ENCODE data around the gene TXNDC16.
"Not testable (repeated sequence)": the region's sequence is repeated elsewhere in the genome, so short reads cannot be mapped to it uniquely, and the experiment has no call there.

Gene TXNDC16

DNA sequence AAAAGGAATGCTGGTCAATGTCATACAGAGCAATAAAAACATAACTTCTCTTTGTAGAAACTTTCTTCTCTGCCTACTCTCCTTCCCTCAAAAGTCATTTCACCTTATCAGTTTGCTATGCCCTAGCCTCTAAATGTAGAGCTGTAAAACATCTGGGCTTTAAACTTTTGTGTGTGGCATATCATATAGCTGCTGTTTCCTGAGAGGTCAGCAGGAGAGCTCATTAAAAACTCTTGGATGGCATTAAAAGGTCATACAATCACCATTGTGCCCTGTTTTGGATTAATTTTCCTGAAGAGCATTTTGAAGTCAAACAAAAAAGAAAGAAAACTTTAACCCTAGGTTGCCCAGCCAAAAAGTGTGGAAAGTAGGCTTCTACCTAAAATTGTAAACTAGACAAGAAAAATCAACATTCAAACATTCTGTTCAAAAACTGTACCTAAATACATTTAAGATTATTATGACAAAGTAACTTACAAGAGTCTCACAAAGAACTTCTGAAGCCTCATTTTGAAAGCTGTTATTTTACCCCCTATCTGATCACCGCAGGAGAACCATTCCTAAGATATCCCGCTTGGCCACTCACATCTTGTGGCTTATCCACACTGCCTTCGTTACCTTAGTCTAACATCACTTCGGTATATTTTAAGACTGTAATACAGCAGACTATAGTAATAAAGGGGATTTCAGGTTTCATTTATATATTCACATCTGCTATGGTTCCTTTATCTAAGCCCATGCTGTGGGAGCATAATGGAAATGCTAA, 38.1 kb downstream of the TXNDC16 start:
- TF ChIP-seq ZNF274 (IDR thresholded peaks at IDR 0.05; ENCODE audit: low read depth, low read length), result no peak
- no peak overlapping the region for H3K4me3 ChIP-seq (ENCODE audit: low read length)

GRCh38 chr14:52513249-52513648, 39.1 kb downstream of the TXNDC16 start:
- no peak for TF ChIP-seq ZNF274 (IDR thresholded peaks at IDR 0.05; ENCODE audit: low read depth, low read length)
- H3K4me3 ChIP-seq (ENCODE audit: low read length), result no peak overlapping the region

GRCh38 chr14:52494444-52494843, 57.9 kb downstream of the TXNDC16 start:
- no peak overlapping the region for H3K4me3 ChIP-seq (ENCODE audit: low read length)
- TF ChIP-seq ZNF274 (IDR thresholded peaks at IDR 0.05; ENCODE audit: low read depth, low read length), result no peak

DNA sequence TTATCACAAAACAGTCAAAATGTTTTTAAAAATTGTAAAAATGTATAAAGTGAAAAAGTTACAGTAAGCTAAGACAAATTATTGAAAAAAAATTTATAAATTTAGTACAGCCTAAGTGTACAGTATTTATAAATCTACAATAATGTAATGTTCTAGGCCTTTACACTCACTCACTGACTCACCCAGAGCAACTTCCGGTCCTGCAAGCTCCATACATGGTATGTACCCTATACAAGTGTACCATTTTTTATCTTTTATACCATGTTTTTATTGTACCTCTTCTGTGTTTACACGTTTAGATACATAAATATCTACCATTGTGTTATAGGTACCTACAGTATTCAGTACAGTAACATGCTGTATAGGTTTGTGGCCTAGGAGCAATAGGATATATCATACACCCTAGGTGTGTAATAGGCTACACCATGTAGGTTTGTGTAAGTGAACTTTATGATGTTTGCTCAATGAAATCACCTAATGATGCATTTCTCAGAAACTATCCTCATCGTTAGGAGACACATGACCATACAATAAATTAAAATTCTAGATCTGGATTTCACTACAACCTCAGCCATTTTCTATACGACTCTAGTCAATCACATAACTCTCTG, 66.8 kb downstream of the TXNDC16 start:
- H3K4me3 ChIP-seq (ENCODE audit: low read length), result no peak overlapping the region
- TF ChIP-seq ZNF274 (IDR thresholded peaks at IDR 0.05; ENCODE audit: low read depth, low read length), result no peak

DNA sequence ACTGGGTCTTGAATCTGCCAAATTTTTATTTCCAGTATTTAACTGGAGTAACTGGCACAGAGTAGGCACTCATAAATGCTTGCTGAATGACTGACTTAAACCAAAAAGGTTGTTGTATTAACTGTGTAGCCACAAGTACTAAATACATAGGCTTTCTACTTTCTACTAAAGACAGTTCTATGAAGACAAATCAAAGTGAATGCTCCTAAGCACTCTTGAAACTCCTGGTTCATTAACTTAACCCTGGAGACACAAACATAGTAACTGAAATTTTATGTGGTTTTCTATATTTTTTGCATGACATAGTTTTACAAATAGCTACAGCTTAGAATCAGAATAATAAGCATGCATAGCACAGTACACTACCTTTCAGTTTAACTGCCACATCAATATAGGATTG, 70.4 kb downstream of the TXNDC16 start:
- no peak overlapping the region for H3K4me3 ChIP-seq (ENCODE audit: low read length)

DNA sequence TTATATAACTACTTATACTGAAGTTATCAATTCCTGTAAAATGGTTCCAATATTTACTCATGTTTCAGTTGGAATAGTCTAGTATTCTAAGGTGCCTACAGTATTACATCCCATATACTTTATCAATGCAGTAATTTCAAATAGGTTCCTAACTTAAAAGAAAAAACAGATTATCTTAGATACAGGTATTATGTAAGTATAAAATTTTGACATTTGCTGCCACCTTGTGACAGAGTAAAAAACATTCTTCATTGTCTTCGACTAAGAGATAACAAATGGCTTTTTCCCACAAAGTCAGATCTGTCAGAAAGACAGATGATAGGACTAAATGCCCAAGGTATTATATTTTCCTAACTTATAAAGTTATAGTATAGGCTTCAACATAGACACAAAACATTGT, 78.7 kb downstream of the TXNDC16 start:
- H3K4me3 ChIP-seq (ENCODE audit: low read length), result no peak overlapping the region
- no peak for TF ChIP-seq ZNF274 (IDR thresholded peaks at IDR 0.05; ENCODE audit: low read depth, low read length)

More for the DNA sequence above, 70.4 kb downstream of the TXNDC16 start:
- no peak for TF ChIP-seq ZNF274 (IDR thresholded peaks at IDR 0.05; ENCODE audit: low read depth, low read length)

- H3K4me3 ChIP-seq (ENCODE audit: low read length), result no peak overlapping the region
- TF ChIP-seq ZNF274 (IDR thresholded peaks at IDR 0.05; ENCODE audit: low read depth, low read length), result no peak
Observed at GRCh38 chr14:52472728-52473127, 79.6 kb downstream of the TXNDC16 start.

- H3K4me3 ChIP-seq (ENCODE audit: low read length), result not testable (repeated sequence)
Observed at GRCh38 chr14:52472251-52472650, 80.1 kb downstream of the TXNDC16 start.

DNA sequence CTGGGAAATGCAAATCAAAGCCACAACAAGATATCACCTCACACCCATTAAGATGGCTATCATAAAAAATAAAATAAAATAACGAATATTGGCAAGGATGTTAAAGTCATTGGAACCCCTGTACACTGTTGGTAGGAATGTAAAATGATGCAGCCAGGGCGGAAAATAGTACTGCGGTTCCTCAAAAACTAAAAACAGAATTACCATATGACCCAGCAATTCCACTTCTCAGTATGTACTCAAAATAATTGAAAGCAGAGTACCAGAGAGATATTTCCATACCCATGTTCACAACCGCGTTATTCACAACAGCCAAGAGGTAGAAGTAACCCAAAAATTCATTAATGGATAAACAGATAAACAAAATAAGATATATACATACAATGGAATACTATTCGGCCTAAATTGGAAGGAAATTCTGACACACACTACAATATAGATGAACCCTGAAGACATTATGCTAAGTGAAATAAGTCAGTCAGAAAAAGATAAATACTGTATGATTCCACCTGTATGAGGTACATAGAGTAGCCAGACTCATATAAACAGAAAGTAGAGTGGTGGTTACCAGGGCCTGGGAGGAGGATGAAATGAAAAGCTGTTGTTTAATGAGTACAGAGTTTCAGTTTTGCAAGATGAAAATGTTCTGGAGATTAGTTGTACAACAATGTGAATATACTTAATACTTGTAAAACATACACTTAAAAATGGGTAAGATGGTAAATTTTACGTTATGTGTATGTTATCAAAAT, 84.6 kb downstream of the TXNDC16 start:
- H3K4me3 ChIP-seq (ENCODE audit: low read length), result no peak overlapping the region
- no peak for TF ChIP-seq ZNF274 (IDR thresholded peaks at IDR 0.05; ENCODE audit: low read depth, low read length)

DNA sequence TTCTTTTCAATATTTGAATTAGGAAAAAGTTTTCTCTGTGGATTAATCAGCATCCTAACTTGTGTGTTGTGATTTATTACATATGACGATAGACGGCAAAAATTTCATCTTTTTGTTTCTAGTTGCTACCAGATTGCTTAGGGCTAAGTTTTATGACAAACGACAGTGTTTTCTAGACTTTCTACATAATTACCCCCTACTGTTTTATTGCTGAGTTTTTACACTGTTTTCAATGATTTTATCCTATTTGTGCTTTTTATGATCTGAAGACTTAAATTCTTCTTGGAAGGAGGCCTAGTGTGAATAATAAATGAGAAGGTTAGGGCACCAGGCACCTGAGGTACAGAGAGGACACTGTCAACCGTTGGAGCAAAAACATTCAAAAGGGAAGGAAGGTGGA, 88.1 kb downstream of the TXNDC16 start:
- no peak for TF ChIP-seq ZNF274 (IDR thresholded peaks at IDR 0.05; ENCODE audit: low read depth, low read length)
- no peak overlapping the region for H3K4me3 ChIP-seq (ENCODE audit: low read length)

DNA sequence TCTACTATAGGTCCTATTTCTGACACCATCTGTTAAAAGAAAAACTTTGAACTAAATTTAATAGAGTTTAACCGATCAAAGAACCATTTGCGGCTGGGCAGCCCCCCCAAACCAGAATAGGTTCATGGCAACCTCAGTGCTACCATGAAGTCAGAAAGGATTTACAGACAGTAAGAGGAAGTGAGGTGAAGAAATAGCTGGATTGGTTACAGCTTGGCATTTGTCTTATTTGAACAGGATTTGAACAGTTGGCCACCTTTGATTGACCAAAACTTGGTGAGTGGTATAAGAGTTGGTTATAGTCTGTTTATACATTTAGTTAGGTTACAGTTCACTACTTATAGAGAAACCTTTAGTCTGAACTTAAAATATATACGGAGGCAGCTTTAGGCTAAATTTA, 88.9 kb downstream of the TXNDC16 start:
- no peak overlapping the region for H3K4me3 ChIP-seq (ENCODE audit: low read length)
- TF ChIP-seq ZNF274 (IDR thresholded peaks at IDR 0.05; ENCODE audit: low read depth, low read length), result no peak

DNA sequence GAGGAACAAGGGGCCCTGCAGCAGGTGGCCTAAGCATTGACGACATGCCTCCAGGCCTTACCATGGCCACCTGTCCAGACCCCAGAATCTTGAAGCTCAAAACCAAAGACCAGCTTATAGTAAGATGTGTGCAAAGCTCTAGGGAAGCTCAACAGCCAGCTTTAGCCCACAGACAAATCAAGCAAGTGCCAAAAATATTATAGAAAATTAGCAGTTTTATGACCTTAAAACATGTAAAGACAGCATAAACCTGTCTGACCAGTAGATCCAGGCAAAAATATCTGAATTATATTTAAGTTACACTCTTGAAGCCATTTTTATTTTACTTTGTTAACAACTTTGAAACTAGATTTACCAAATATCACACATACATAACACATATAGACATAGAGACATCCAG, 90.6 kb downstream of the TXNDC16 start:
- TF ChIP-seq ZNF274 (IDR thresholded peaks at IDR 0.05; ENCODE audit: low read depth, low read length), result no peak
- H3K4me3 ChIP-seq (ENCODE audit: low read length), result no peak overlapping the region

- no peak for TF ChIP-seq ZNF274 (IDR thresholded peaks at IDR 0.05; ENCODE audit: low read depth, low read length)
- H3K4me3 ChIP-seq (ENCODE audit: low read length), result no peak overlapping the region
Observed at GRCh38 chr14:52458721-52459085, 93.6 kb downstream of the TXNDC16 start.

DNA sequence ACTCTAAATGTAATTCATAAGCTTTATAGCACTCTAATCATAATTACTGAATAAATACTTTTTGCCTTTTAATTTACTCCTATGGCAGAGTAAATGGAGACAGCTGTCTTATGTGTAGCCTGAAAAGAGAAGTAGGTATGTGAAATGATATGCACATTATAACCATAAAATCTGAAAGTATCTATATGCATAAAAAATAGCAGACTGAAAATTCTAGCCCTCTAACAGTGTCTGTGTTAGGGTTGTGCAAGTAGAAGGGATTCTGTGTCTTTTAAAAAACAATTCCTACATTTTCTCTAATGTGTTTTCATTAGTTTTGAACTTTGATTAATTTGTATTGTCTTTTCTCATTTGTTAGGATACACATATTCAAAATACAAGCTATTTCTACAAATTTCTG, 94.9 kb downstream of the TXNDC16 start:
- no peak overlapping the region for H3K4me3 ChIP-seq (ENCODE audit: low read length)
- no peak for TF ChIP-seq ZNF274 (IDR thresholded peaks at IDR 0.05; ENCODE audit: low read depth, low read length)

Measured in GM08714 (cell line).